ENCODE results near the gene TOP1. TPM values are rescaled to one million over a fixed set of nuclear protein-coding genes. Genes with fewer than 3 reads are reported as not detected.
A peak's percentile ranks its signal among the peaks of the same experiment; 100 is the strongest.

Gene TOP1
- polyA plus RNA-seq, 3 donors: 11.6 to 34.5 (median 24.5) TPM

DNA sequence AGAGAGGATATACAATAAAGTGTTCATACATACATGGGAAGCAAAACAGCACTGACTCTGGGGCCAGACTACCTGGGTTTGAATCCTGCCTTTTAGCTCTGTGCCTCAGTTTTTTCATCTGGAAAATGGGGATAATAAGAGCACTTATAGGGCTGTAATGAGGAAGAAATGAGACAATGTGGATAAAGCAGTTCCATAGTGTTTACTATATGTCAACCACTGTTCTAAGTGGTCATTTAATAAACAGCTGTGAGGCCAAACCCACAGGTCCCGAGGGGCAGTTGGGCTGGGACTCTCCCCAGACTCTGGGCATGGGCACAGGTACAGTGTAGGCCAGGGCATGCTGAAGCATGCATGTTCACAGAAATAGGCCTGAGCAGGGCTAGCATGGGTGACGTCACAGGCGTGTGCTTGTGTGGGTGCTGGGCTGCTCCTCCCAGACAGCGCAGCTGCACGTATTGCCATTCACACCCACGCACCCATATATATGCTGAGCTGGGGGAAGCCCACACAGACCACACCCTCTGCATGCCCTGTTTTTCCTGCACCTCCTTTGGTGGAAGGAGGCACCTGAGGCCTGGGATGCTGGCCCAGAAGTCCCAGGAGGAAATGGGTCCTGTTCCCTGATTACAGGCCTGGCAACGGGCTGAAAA, 105.2 kb downstream of the TOP1 start:
- 79 to 86% (median 83%) methylated on average over 7 of the region's 7 CpGs for WGBS, 3 donors
- H3K27ac ChIP-seq (ENCODE audit: low read depth, low read length): no peak overlapping the region

DNA sequence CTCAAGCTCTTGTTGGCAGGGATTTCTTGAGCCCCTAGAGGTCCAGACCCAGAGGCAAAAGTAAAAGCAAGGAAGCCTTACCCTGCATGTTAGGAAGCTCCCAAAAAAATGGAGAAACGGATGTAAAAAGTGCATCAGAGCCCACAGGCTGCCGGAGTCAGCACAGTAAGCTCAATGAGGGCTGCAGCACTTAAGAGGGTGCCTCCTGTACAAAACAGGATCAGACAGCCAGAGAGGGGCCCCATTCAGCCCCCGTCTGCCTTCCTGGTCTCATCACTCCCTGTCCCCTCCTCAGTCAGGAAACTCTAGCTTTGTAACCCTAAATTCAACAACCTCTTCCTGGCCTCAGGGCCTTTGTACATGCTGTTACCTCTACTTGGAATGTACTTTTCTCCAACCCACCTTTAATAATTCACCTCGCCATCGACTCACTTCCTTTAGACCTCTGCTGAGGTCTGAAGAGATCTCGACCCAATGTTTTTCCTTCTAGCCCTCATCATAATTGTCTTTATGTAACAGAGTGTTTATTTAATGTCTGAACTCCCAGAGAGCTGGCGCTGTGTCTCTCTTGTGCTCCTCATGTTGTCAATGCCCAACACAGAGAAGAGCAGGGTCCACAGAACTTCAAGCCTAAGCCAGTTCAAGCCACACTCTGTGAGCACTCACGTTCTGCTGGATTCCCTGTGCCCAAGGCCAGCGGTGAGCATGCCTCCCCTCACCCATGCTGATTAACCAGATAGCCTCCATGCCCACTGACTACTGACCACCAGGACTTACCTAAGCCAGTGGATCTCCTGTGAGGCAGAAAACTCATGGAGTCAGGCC, 106.0 kb downstream of the TOP1 start:
- no peak overlapping the region for H3K27ac ChIP-seq (ENCODE audit: low read depth, low read length)
- 78 to 88% (median 86%) methylated on average over 9 of the region's 9 CpGs for WGBS, 3 donors

DNA sequence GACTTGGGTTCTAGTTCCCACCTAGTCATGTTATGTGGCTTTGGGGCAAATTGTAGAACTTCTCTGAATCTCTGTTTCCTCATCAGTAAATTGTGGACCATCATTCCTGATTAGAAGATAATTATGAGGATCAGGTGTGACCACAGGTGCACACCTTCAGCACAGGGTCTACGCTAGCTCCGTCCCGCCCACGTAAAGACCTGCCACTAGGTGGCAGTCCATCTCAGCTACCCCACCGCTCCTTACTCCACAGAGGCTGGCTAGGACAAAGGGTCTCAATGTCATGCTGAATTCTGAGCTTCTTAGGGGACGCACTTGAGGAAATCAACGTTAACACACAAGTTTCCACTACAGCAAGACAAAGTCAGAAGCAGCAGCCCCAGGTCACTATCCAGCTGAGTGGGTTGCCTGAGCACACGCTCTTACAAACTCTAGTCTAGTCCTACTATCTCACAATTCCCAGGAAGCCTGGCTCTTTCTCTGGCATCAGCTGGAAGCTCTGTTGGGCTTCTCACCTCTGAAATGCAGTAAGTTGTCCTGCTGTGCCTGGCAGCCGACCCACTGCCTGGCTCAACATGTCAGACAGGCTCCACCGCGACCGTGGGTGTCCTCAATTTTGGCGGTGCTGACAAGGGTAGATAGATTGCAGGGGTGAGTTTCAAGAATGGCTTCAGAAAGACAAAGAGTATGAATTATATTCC, 106.7 kb downstream of the TOP1 start:
- H3K27ac ChIP-seq (ENCODE audit: low read depth, low read length): no peak overlapping the region
- WGBS, 3 donors: 48 to 57% (median 56%) methylated on average over 13 of the region's 13 CpGs

DNA sequence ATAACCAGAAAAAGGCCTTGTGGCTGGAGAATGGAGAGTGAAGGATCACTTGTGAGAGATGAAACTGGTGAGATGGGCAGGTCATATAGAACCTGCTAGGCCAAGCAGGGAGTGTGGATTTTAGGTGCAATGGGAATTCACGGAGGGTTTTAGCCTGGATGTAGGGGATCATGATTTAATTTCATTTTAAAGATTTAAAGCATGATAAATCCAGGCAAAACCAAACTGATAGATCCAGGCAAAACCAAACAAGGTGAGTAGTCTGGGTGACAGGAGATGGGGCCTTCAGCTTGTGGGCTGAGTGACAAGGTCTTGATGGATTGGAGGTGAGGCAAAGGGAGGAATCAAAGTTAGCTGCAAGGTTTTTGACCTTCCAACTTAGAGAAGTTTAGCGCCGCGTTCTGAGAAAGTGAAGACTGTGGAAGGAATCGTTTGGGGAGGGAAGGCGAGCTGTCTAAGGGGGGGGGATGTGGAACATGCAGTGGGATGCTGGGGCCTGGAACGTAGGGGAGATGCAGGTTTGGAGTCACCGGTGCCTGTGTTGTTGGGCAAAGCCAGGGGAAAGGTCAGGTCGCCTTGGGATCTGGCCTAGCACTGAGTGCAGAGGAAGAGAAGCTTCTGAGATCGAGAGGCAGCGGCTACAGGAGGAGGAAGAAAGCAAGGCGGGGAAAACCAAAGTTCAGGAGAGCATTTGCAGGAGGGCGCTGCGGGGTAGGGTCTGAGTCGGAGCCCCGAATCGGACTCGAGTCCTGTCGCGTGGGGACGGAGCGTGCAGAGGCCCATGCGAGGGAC, 107.5 kb downstream of the TOP1 start:
- no peak overlapping the region for H3K27ac ChIP-seq (ENCODE audit: low read depth, low read length)
- WGBS, 3 donors: 34 to 36% (median 36%) methylated on average over 23 of the region's 23 CpGs

DNA sequence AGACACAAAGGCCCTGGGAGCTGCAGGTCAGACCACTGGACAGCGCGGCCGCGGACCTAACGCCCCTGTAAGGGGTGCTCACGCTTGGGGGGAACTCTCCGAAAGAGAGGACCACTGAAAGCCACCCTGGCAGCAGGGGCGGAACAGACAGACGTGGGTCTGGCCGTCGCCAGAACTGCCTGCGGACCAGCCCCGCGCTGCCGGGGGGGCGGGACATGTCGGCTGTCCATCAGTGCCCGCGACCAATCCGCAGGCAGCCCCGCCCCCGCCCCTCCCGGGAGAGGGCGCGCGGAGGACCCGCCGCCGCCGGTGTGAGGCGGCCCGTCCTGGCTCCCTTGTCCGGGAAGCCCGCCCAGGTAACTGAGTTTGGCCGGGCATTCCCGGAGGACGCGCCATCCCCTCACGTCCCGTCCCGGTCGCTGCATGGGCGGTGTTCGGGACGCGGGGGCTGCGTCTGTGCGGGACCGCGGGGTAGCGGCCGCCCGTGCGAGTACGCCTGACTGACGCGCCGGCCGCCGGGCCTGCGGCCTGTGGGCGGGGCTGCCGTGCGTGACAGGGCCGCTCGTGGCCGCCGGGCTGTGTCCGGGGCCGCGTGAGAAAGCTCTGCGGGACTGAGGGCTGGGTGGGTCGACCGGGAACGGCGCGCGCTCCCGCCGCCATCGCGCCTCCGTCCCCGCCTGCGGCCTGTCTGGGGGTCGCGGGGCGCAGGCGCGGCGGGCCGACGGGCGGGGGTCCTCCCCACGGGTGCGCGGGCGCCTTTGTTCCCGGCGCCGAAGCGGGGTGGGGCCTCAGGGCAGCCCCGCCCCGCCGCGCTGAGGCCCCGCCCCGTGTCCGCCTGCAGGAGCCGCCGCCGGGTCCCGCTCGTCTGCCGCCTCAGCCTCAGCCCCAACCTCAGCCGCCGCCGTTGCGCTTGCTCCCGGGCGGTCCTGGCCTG, 108.3 kb downstream of the TOP1 start, which contains the start of gene PLCG1:
Gene PLCG1 (plus strand): TSS at position 864 of the 934 bp plus-strand sequence. CDS start 99 bp downstream, outside the sequence.
- 0% methylated on average over 64 to 121 of the region's 121 CpGs for WGBS, 3 donors

DNA sequence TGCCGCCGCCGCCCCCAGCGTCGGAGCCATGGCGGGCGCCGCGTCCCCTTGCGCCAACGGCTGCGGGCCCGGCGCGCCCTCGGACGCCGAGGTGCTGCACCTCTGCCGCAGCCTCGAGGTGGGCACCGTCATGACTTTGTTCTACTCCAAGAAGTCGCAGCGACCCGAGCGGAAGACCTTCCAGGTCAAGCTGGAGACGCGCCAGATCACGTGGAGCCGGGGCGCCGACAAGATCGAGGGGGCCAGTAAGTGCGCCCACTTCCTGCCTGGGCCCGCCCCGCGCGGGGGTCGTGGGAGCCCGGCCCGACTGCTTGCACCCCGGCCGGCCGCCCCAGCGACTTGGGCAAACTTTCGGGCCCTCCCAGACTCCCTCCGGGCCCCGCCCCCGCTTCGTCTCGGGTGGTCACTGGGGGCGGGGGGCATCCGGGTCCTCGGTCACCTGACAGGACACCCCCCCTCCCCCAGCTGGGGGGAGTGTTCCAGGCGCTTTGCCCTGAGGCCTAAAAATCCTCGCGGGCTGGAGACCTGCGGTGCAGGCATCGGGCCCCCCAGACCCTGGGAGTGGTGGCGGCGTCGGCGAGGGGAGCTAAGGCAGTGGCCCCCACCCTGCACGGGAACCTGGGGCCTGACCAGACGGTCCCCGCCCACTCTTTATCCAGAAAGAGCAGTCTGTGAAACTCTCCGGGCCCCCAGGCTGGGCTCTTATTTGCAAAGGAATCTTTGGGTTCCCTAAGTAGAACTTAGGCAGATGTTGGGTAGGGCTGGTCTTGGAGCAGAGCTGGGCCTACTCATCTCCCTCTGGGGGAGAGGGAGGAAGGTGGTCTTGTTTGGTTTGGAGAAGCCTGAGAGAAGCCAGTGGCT, 109.2 kb downstream of the TOP1 start:
- H3K27ac ChIP-seq (ENCODE audit: low read depth, low read length): peak overlapping the region; percentile 58
- WGBS, 3 donors: 1% methylated on average over 48 to 66 of the region's 66 CpGs

More for the DNA sequence above, 108.3 kb downstream of the TOP1 start, which contains the start of gene PLCG1:
- peak within 1 kb of the TSS; percentile 68 for H3K27ac ChIP-seq (ENCODE audit: low read depth, low read length)

DNA sequence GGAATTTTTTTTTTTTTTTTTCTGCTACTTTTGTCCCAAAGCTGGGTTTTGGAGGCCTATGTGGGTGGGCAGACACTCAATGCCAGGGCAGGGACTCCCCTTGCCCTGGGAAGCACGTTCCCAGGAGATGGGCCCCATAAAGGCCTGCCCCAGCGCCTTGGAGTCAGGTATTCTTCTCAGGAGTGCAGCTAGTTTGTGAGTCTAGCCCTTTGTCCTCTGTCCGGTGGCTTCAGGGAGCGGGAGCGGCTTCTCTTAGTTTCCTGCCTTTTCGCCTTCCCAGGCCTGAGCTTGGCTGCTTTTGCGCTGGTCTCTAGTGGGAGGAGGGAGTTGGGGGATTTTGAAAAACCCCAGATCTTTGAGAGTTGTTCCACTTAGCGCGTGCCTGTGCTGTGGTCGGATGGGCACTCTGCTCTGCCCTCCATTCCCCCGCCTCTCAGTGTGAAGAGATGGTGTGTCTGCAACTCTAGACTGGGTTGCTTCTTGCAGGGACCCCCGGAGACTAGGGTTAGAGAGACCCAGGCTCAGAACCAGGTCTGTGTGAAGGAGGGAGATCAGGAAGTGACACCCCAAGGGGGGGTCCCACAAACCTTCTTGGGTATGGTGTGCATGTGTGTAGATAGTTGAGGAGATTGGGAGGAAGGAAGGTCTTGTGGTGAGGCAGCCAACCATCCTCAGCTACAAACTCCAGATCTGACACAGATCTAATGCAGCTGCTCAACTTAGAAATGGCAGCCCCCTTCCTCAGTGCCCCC, 110.0 kb downstream of the TOP1 start:
- 26 to 42% (median 27%) methylated on average over 12 of the region's 12 CpGs for WGBS, 3 donors
- H3K27ac ChIP-seq (ENCODE audit: low read depth, low read length): peak overlapping the region; percentile 58

DNA sequence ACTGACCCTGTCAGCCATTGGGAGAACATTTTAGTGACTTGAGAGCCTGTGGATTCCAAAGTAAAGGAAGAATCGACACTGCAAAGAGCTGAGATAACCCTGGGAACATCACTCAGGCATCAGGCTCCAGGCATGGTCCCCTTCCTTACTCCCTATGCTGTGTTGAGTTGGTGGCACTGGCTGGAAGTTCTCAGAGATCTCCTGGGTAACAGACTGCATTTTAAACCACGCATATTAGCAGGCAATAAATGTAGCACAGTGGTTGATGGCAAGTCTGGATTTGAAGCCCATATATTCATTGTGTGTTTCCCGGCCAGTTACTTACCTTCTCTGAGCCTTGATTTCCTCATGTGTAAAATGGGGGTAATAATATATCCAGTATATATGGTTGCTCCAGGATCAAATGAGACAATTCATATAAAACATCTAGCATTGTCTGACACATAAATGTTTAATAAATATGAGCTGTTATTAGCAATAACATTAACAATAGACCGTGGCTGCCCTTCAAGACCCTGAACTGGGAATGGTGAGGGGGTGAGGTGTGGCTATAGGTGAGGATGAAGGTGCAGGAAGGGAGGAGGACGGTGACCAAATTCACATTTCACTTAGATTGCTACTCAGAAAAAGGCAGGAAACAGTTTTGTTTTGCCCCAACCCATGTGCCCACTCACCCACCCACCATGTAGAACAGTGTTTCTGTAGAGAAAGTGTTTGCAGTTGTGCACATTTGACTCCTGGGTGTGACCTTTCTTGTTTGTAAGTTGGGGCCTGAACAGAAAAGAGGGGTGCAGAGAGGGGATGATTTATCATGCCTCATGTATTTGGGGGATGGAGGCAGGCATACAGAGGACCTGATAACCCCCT, 110.8 kb downstream of the TOP1 start:
- WGBS, 3 donors: 61 to 65% (median 62%) methylated on average over 5 of the region's 5 CpGs
- no peak overlapping the region for H3K27ac ChIP-seq (ENCODE audit: low read depth, low read length)

DNA sequence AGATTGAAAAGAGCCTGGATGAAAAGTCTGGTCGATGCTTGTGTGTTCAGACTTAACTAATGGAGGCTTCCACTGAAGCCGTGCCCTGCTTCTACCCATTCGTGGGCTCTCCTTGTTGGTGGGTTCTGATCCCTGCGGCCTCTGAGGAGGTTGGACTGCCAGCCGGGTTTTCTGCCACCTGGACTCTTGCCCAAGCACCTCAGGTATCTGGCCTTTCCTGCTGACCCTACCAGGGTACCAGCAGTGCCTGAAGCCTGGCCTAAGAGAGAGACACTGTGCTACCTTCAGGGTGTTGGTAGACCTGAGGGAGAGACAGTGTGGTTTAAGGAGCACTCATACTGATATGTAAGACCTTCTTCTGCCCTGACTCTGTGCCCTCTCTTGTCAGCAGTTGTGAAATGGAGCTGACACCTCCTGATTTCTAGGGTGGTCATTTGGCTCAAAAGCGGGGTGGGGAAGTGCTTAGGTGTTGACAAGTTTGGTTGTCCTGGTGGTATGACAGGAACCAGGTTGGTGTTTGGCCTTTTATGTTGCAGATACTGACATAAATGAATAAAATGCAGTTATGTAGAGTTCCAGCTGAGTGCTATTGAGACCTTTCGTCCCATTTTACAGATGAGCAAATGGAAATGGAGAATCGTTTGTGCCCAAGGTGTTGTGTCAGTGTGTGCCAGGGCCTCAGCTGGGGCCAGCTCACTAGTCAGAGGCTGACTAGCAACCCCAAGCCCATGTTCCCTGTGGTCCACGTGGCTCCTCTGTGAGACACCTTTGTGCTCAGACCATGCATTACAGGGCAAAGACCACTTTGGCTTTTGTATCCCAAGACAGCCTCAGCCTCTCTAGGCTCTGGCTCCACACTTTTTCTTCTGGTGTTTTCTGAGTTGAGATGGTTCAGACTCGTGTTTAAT, 111.9 kb downstream of the TOP1 start:
- H3K27ac ChIP-seq (ENCODE audit: low read depth, low read length): no peak overlapping the region
- 65 to 70% (median 65%) methylated on average over 10 of the region's 10 CpGs for WGBS, 3 donors

DNA sequence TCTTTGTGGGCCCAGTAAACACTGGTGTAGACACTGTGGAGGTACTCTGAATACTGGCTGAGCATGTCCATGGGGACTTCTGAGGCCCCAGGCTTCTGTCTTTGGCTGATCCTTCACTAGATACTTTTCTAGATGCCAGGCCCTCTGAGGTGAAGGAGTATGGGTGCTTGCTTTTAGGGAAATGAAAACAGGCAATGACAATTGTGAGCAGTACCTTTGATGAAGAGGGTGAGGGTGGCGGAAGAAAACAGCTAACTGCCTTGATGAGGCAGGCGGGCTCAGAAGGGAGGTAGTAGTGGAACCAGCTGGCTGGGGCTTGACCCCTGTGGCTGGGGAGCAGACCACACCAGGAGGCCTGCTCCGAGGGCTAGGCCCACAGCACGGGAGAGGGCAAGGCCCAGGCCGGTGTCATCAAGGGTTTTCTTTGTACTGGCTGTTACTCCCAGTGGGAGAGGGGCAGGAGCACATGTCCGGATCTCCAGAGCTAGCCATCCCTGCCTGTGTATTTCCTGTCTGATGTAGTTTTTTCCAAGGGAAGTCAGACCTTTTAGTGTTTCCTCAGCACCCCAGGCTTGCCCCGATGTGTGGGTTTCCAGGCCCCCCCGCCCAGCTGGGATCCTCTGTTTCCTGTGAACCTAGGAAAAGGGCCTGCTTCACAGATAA, 112.7 kb downstream of the TOP1 start:
- WGBS, 3 donors: 38 to 72% (median 59%) methylated on average over 8 of the region's 8 CpGs
- no peak overlapping the region for H3K27ac ChIP-seq (ENCODE audit: low read depth, low read length)

DNA sequence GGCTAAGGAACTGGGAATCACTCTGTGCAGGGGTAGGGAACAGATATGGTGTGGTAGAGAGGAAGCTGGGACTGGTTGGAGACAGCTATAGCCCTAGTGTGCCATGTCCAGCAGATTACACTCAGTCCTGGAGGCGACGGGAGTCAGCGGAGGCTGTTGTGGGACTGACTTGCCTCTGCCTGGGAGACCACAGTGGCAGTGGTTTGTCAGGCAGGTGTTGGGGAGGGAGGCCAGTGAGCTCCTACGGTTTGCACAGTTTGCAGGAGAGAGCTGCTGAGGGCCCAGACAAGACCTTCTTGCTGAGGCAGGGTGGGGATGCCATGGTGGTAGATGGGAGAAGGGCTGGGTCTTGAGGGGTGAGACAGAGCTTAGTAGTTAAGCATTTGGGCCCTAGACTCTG, 113.6 kb downstream of the TOP1 start:
- no peak overlapping the region for H3K27ac ChIP-seq (ENCODE audit: low read depth, low read length)
- WGBS, 3 donors: 76 to 85% (median 80%) methylated on average over 4 of the region's 4 CpGs

DNA sequence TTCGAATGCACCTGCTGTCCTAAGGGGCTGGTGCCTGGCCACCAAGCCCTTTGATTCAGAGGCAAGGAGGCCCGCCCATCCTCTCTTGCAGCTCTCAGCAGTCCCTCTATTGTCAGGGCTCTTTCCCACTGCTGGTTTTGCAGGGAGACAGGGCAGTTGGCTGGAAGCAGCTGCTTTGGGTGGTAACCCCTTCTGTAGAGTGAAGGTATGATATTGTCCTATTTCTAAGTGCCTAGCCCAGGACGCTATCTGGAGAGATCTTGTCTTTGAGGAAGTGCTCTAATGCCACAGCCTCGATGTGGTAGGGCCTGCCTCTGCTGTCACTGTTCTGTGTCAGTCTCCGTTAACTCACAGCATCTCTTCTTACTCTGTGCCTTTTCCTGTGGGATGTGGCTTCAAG, 114.3 kb downstream of the TOP1 start:
- no peak overlapping the region for H3K27ac ChIP-seq (ENCODE audit: low read depth, low read length)
- WGBS, 3 donors: 49 to 66% (median 54%) methylated on average over 5 of the region's 5 CpGs

DNA sequence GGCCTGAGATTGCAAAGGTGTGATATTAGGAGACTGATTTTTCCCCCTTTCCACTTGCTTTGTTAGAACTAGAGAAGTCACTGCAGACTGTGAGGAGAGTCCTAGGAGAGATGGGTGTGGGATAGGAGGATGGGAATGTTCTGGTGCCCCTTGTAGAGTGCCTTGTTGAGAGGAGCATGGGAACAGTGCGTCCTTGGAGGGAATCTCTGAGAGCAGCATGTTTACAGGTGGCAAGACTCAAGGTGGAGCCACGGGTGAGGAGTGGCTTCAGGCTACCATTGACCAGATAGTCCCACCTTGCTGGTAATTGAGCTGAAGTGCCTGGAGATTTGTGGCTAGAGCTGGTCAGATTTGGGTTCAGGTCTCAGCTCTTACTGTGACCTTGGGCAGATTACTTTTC, 114.7 kb downstream of the TOP1 start:
- H3K27ac ChIP-seq (ENCODE audit: low read depth, low read length): no peak overlapping the region
- WGBS, 3 donors: 44 to 71% (median 69%) methylated on average over 2 of the region's 2 CpGs

DNA sequence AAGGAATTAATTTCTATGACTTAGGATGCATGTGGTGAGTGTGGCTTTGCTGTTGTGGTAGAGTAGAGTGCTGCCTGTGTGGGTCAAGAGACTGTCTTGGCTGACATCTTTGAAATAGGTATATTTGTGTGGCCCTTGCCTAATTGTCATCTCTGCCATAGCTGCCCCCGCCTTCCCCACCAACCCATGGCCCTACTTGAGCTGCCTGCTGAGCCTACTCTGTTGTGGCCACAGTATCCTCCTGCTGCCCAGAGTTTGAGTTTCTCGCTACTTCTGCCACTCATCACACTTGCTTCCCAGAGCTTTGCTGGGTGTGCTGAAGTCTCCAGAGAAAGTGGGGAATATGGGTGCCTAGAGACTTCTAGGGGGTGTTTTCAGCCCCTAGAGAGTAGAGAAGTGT, 116.7 kb downstream of the TOP1 start:
- H3K27ac ChIP-seq (ENCODE audit: low read depth, low read length): no peak overlapping the region
- 92 to 98% (median 95%) methylated on average over 2 of the region's 2 CpGs for WGBS, 3 donors
